Glutamatergic neuron (in vitro differentiated cells): ENCODE measurements around the gene SLCO6A1. TPM values are rescaled to one million over a fixed set of nuclear protein-coding genes. Genes with fewer than 3 reads are reported as not detected.
A peak's percentile ranks its signal among the peaks of the same experiment; 100 is the strongest.

Experiments used
- DNase-seq: peaks from one replicate; pipeline ENCODE4 v3.0.0; 2022
- H3K27ac Mint-ChIP-seq: one replicate; pipeline ENCODE4 v1.8.0; 2020; ENCODE audit warnings: mild to moderate bottlenecking, mixed read lengths, inconsistent platforms; ENCODE audit not compliant: unreplicated experiment
- H3K27me3 Mint-ChIP-seq: one replicate; pipeline ENCODE4 v1.8.0; 2020; ENCODE audit warnings: mild to moderate bottlenecking, moderate library complexity, mixed read lengths, inconsistent platforms; ENCODE audit not compliant: unreplicated experiment
- H3K36me3 Mint-ChIP-seq: one replicate; pipeline ENCODE4 v1.8.0; 2020; ENCODE audit warnings: mild to moderate bottlenecking, mixed read lengths, inconsistent platforms; ENCODE audit not compliant: unreplicated experiment
- H3K4me1 Mint-ChIP-seq: one replicate; pipeline ENCODE4 v1.8.0; 2020; ENCODE audit warnings: mild to moderate bottlenecking, low read depth, mixed read lengths, inconsistent platforms; ENCODE audit not compliant: unreplicated experiment
- H3K4me3 Mint-ChIP-seq: one replicate; pipeline ENCODE4 v1.8.0; 2020; ENCODE audit warnings: mild to moderate bottlenecking, mixed read lengths, inconsistent platforms; ENCODE audit not compliant: unreplicated experiment
- H3K9me3 Mint-ChIP-seq: one replicate; pipeline ENCODE4 v1.8.0; 2020; ENCODE audit warnings: mild to moderate bottlenecking, moderate library complexity, mixed read lengths, inconsistent platforms; ENCODE audit not compliant: unreplicated experiment
- CTCF ChIP-seq: fragments of 200-600 bp; sonication (generic); IDR thresholded peaks from one replicate; pipeline ENCODE4 v1.5.0; 2021; ENCODE audit not compliant: partially characterized antibody, unreplicated experiment
- total RNA-seq: library from RNA; stranded (reverse); fragmentation: NEBNext Ultra II Directional; extraction: Animal tissue kit (Norgen Biotek cat#: 25700); gene quantifications from one replicate; pipeline ENCODE4 v1.2.1, GENCODE V29; 2021; ENCODE audit not compliant: unreplicated experiment

The SLCO6A1 gene
- total RNA-seq, 1 donor from 2014 or later = 1.6 TPM

GRCh38 chr5:102453716-102454115 lies 45.1 kb downstream of the SLCO6A1 start:
- Mint-ChIP-seq H3K27ac (no peak overlapping the region), H3K4me1 (no peaks in the 10 kb centered on the region), H3K36me3 (no peaks in the 10 kb centered on the region), H3K9me3 (peaks cover 2% of the 10 kb centered on the region), H3K4me3 (no peak overlapping the region), H3K27me3 (peaks cover 2% of the 10 kb centered on the region)
- TF ChIP-seq CTCF = no peak
- no peak for DNase-seq

GRCh38 chr5:102451082-102451481 lies 47.7 kb downstream of the SLCO6A1 start:
- Mint-ChIP-seq H3K27me3 (peaks cover 3% of the 10 kb centered on the region), H3K36me3 (no peaks in the 10 kb centered on the region), H3K4me1 (no peaks in the 10 kb centered on the region), H3K27ac (no peak overlapping the region), H3K4me3 (no peak overlapping the region), H3K9me3 (peaks cover 2% of the 10 kb centered on the region)
- TF ChIP-seq CTCF = no peak
- DNase-seq = no peak

- Mint-ChIP-seq H3K27me3 (peaks cover 3% of the 10 kb centered on the region), H3K9me3 (peaks cover 2% of the 10 kb centered on the region), H3K4me3 (no peak overlapping the region), H3K4me1 (no peaks in the 10 kb centered on the region), H3K36me3 (no peaks in the 10 kb centered on the region), H3K27ac (no peak overlapping the region)
- TF ChIP-seq CTCF = peak; percentile 27
- DNase-seq = no peak
Measured at GRCh38 chr5:102450313-102450990, 48.3 kb downstream of the SLCO6A1 start.

GRCh38 chr5:102433473-102433872 lies 65.3 kb downstream of the SLCO6A1 start:
- Mint-ChIP-seq H3K27me3 (peaks cover 3% of the 10 kb centered on the region), H3K9me3 (no peaks in the 10 kb centered on the region), H3K4me1 (no peaks in the 10 kb centered on the region), H3K36me3 (no peaks in the 10 kb centered on the region), H3K27ac (no peak overlapping the region), H3K4me3 (no peak overlapping the region)
- no peak for DNase-seq
- TF ChIP-seq CTCF = no peak

GRCh38 chr5:102421647-102422046 lies 77.2 kb downstream of the SLCO6A1 start:
- no peaks in the 10 kb centered on the region for H3K27me3 Mint-ChIP-seq
- TF ChIP-seq CTCF = no peak
- H3K4me3 Mint-ChIP-seq = no peak overlapping the region
- H3K27ac Mint-ChIP-seq = no peak overlapping the region
- no peak for DNase-seq
- H3K9me3 Mint-ChIP-seq = no peaks in the 10 kb centered on the region
- H3K36me3 Mint-ChIP-seq = no peaks in the 10 kb centered on the region
- no peaks in the 10 kb centered on the region for H3K4me1 Mint-ChIP-seq
